ENCODE results near the gene DMRT3.
"Not testable (repeated sequence)": the region's sequence is repeated elsewhere in the genome, so short reads cannot be mapped to it uniquely, and the experiment has no call there.

The DMRT3 gene

GRCh38 chr9:971901-972500 lies 4.5 kb upstream of the DMRT3 start:
- DNase-seq, result no peak

GRCh38 chr9:972501-973294 lies 3.8 kb upstream of the DMRT3 start:
- DNase-seq, result no peak

- no peak for DNase-seq
These were observed 3.1 kb upstream of the DMRT3 start for GRCh38 chr9:973295-973834.

GRCh38 chr9:974031-974995 lies 2.1 kb upstream of the DMRT3 start:
- DNase-seq, result no peak

GRCh38 chr9:974996-975739 lies 1.3 kb upstream of the DMRT3 start:
- no peak for DNase-seq

- no peak for DNase-seq
These were observed 656 bp upstream of the DMRT3 start for GRCh38 chr9:975740-976257.

- DNase-seq, result no peak
These were observed 735 bp downstream of the DMRT3 start for GRCh38 chr9:976943-977837.

- DNase-seq, result no peak
These were observed 1.7 kb downstream of the DMRT3 start for GRCh38 chr9:977838-978830.

- DNase-seq, result no peak
These were observed 3.5 kb downstream of the DMRT3 start for GRCh38 chr9:979983-980382.

- no peak for DNase-seq
These were observed 4.2 kb downstream of the DMRT3 start for GRCh38 chr9:980640-981039.

- no peak for DNase-seq
These were observed 5.0 kb downstream of the DMRT3 start for GRCh38 chr9:981491-981898.

- no peak for DNase-seq
These were observed 6.2 kb downstream of the DMRT3 start for GRCh38 chr9:982394-983230.

- DNase-seq, result no peak
These were observed 17.6 kb downstream of the DMRT3 start for GRCh38 chr9:994005-994404.

GRCh38 chr9:995192-995591 lies 18.7 kb downstream of the DMRT3 start:
- no peak for DNase-seq

GRCh38 chr9:995781-996180 lies 19.3 kb downstream of the DMRT3 start:
- DNase-seq, result no peak

- not testable (repeated sequence) for DNase-seq
These were observed 22.1 kb downstream of the DMRT3 start for GRCh38 chr9:998299-999110.

GRCh38 chr9:1001838-1002237 lies 25.4 kb downstream of the DMRT3 start:
- DNase-seq, result no peak

- no peak for DNase-seq
These were observed 26.2 kb downstream of the DMRT3 start for GRCh38 chr9:1002678-1003077.

Data from activated CD8-positive, alpha-beta memory T cell treated with anti-CD3 and anti-CD28 coated beads, Interleukin-2, amount 50 U/mL, for 4 hours (primary cell).